ENCODE measurements around the gene TMEM203. TPM values are rescaled to one million over a fixed set of nuclear protein-coding genes. Genes with fewer than 3 reads are reported as not detected.

Gene TMEM203
- total and polyA plus RNA-seq, 2 of the 13 experiments (the other 11 are each of a cell fraction or from before 2014, with no cell fraction given), result 23.4 to 36.7 TPM

DNA sequence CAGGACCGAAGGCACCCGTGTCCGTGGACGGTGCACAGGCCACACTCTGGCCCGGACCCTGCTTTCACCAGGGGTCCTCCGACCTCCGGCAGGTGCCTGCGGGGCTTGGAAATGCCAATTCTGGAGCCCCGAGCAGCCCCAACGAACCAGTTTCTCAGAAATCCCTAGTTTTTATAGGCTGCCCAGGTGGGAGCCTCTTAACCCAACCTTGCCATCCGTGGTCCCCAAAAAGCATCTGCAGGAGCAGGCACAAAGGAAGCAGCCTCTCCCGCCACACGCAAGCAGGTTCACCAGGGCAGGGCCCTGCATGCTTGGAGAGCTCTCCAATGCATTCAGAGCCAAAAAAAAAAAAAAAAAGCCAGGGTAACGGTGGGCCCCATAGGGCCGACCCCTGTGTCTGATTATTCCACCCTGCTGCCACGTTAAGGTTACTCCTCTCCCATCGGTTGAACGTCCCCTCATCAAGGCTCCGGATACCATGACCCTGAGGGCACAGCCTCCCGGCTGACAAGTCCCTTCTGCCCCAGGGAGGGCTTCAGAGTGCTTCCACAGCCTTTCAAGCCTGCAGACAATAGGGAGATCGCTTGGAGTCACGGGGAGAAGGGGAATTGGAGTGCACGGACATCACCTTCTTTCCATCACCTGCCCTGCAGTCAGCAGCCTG, 4.1 kb downstream of the TMEM203 start (continued):
- TF ChIP-seq, protein P1, sequence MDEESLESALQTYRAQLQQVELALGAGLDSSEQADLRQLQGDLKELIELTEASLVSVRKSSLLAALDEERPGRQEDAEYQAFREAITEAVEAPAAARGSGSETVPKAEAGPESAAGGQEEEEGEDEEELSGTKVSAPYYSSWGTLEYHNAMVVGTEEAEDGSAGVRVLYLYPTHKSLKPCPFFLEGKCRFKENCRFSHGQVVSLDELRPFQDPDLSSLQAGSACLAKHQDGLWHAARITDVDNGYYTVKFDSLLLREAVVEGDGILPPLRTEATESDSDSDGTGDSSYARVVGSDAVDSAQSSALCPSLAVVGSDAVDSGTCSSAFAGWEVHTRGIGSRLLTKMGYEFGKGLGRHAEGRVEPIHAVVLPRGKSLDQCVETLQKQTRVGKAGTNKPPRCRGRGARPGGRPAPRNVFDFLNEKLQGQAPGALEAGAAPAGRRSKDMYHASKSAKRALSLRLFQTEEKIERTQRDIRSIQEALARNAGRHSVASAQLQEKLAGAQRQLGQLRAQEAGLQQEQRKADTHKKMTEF (CRISPR knock-in tag; IDR thresholded peaks at IDR 0.05), result peak; percentile 63; the same call in 1 of the 2 replicates
- TF ChIP-seq MATR3 (CRISPR knock-in tag; IDR thresholded peaks at IDR 0.05) (no peak), ATF7-NPFF (CRISPR knock-in tag; IDR thresholded peaks at IDR 0.05; ENCODE audit: low read depth) (no peak), TP53 (CRISPR knock-in tag; conservative IDR thresholded peaks at IDR 0.05) (no peak), ZNF441 (CRISPR knock-in tag; IDR thresholded peaks at IDR 0.05; ENCODE audit: borderline replicate concordance) (no peak), MEF2D (CRISPR knock-in tag; IDR thresholded peaks at IDR 0.05) (peak; percentile 3; the same call in 1 of the 2 replicates), IRF2 (CRISPR knock-in tag; IDR thresholded peaks at IDR 0.05) (no peak), ZNF34 (CRISPR knock-in tag; IDR thresholded peaks at IDR 0.05; ENCODE audit: borderline replicate concordance) (0 out of 2 replicates have a peak, but pooled peaks have one; percentile 20), ZNF44 (CRISPR knock-in tag; IDR thresholded peaks at IDR 0.05) (0 out of 2 replicates have a peak, but pooled peaks have one; percentile 36), ZFP90 (CRISPR knock-in tag; IDR thresholded peaks at IDR 0.05; ENCODE audit: borderline replicate concordance) (no peak), BATF2 (CRISPR knock-in tag; IDR thresholded peaks at IDR 0.05) (no peak), GABPA (IDR thresholded peaks at IDR 0.05; ENCODE audit: low read depth, low read length) (no peak), GABPA (CRISPR knock-in tag; IDR thresholded peaks at IDR 0.05; ENCODE audit: low read depth) (no peak), ZEB1 (IDR thresholded peaks at IDR 0.05; ENCODE audit: insufficient replicate concordance, low read depth) (no peak), SMAD9 (CRISPR knock-in tag; IDR thresholded peaks at IDR 0.05) (no peak), SRY (CRISPR knock-in tag; IDR thresholded peaks at IDR 0.05) (no peak), ZMAT5 (CRISPR knock-in tag; IDR thresholded peaks at IDR 0.05; ENCODE audit: borderline replicate concordance, low read depth) (no peak), ZNF468 (CRISPR knock-in tag; IDR thresholded peaks at IDR 0.05) (no peak), MTF1 (CRISPR knock-in tag; IDR thresholded peaks at IDR 0.05) (no peak), ZNF230 (CRISPR knock-in tag; IDR thresholded peaks at IDR 0.05) (0 out of 2 replicates have a peak, but pooled peaks have one; percentile 28)
- TF ChIP-seq, protein P2, sequence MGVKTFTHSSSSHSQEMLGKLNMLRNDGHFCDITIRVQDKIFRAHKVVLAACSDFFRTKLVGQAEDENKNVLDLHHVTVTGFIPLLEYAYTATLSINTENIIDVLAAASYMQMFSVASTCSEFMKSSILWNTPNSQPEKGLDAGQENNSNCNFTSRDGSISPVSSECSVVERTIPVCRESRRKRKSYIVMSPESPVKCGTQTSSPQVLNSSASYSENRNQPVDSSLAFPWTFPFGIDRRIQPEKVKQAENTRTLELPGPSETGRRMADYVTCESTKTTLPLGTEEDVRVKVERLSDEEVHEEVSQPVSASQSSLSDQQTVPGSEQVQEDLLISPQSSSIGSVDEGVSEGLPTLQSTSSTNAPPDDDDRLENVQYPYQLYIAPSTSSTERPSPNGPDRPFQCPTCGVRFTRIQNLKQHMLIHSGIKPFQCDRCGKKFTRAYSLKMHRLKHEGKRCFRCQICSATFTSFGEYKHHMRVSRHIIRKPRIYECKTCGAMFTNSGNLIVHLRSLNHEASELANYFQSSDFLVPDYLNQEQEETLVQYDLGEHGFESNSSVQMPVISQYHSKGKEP (CRISPR knock-in tag; IDR thresholded peaks at IDR 0.05), result no peak
